PC-3 (cell line): ENCODE results near the gene CCNL1. TPM values are rescaled to one million over a fixed set of nuclear protein-coding genes. Genes with fewer than 3 reads are reported as not detected.

Experiments used
- ATAC-seq: fragments of 200-7000 bp; cut with Tn5 transposase; 2 replicates; pipeline ENCODE4 v1.9.1; 2020; ENCODE audit warnings: mild to moderate bottlenecking, moderate library complexity
- BruUV-seq: library from RNA; stranded (reverse); fragments of 400-500 nt; replicated peaks from 2 replicates; lab custom pipeline; 2021; lab: Mats Ljungman, UMichigan
- CTCF ChIA-PET: fragments of 300-600 bp; sonication (Branson Sonifier 250); formaldehyde crosslinking; loops from one replicate; lab custom pipeline; 2022; ENCODE audit warnings: antibody characterized with exemption; lab: Charles Lee
- POLR2A ChIA-PET: fragments of 300-600 bp; sonication (Branson Sonifier 250); formaldehyde crosslinking; loops from one replicate; lab custom pipeline; 2022; ENCODE audit warnings: antibody characterized with exemption; ENCODE audit not compliant: unreplicated experiment; lab: Charles Lee
- DNase-seq: peaks from one replicate; pipeline ENCODE4 v3.0.0-alpha.2; 2015
- H2AFZ ChIP-seq: fragments of 300-600 bp; sonication (generic); 2 replicates; pipeline ENCODE4 v1.6.0; 2016; ENCODE audit warnings: antibody characterized with exemption, low read length
- H3F3A ChIP-seq: fragments of 300-600 bp; sonication (generic); one replicate; pipeline ENCODE4 v1.6.0; 2017; ENCODE audit warnings: antibody characterized with exemption, low read length, control low read depth, mild to moderate bottlenecking; ENCODE audit not compliant: unreplicated experiment
- H3K27ac ChIP-seq: fragments of 300-600 bp; sonication (generic); 2 replicates; pipeline ENCODE4 v1.5.1; 2016; ENCODE audit warnings: mild to moderate bottlenecking, low read length
- H3K27me3 ChIP-seq: fragments of 300-600 bp; sonication (generic); 2 replicates; pipeline ENCODE4 v1.6.1; 2016; ENCODE audit warnings: low read length, mixed read lengths
- H3K36me3 ChIP-seq: fragments of 300-600 bp; sonication (generic); 2 replicates; pipeline ENCODE4 v1.6.1; 2016; ENCODE audit warnings: low read depth, mixed run types, low read length, mixed read lengths
- H3K4me1 ChIP-seq: fragments of 300-600 bp; sonication (generic); 2 replicates; pipeline ENCODE4 v1.5.1; 2016; ENCODE audit warnings: low read length; ENCODE audit not compliant: insufficient read depth
- H3K4me2 ChIP-seq: fragments of 300-600 bp; sonication (generic); 2 replicates; pipeline ENCODE4 v1.6.0; 2016; ENCODE audit warnings: low read length
- H3K4me3 ChIP-seq: fragments of 300-600 bp; sonication (generic); 2 replicates; pipeline ENCODE4 v1.5.1; 2016; ENCODE audit warnings: mild to moderate bottlenecking, low read length, mixed read lengths
- H3K79me2 ChIP-seq: fragments of 300-600 bp; sonication (generic); 2 replicates; pipeline ENCODE4 v1.6.1; 2017; ENCODE audit warnings: low read length, mixed read lengths
- H3K9ac ChIP-seq: fragments of 300-600 bp; sonication (generic); 2 replicates; pipeline ENCODE4 v1.6.0; 2016; ENCODE audit warnings: mild to moderate bottlenecking, low read length
- H3K9me2 ChIP-seq: fragments of 300-600 bp; sonication (generic); replicated peaks from 2 replicates; pipeline ENCODE4 v1.6.1; 2016; ENCODE audit warnings: mixed run types, low read length, mixed read lengths
- H3K9me3 ChIP-seq: fragments of 300-600 bp; sonication (generic); 2 replicates; pipeline ENCODE4 v1.6.1; 2016; ENCODE audit warnings: low read length, mixed read lengths
- H4K20me1 ChIP-seq: fragments of 300-600 bp; sonication (generic); 2 replicates; pipeline ENCODE4 v1.6.1; 2016; ENCODE audit warnings: low read length, mixed read lengths
- EZH2 ChIP-seq: fragments of 300-600 bp; sonication (generic); IDR thresholded peaks from one replicate; pipeline ENCODE4 v1.6.1; 2017; ENCODE audit warnings: antibody characterized with exemption, mild to moderate bottlenecking, low read length; ENCODE audit not compliant: unreplicated experiment
- EZH2phosphoT487 ChIP-seq: fragments of 300-600 bp; sonication (generic); IDR thresholded peaks from 2 replicates; pipeline ENCODE4 v1.6.1; 2018; ENCODE audit warnings: mild to moderate bottlenecking, antibody characterized with exemption, low read length, borderline replicate concordance
- intact Hi-C: fragments of 100-400 bp; cut with micrococcal nuclease; formaldehyde crosslinking; loops from 2 replicates; pipeline ENCODE4 v1.9.0; 2023
- total RNA-seq: library from RNA; depleted of rRNA; stranded (reverse); fragments of >200 nt; gene quantifications from 2 replicates; pipeline ENCODE4 v1.2.3, GENCODE V29; 2014
- TF ChIP-seq, protein P1 (sequence below): fragments of 300-600 bp; sonication (generic); conservative IDR thresholded peaks from 2 replicates; pipeline ENCODE4 v1.5.1; 2017; ENCODE audit warnings: antibody characterized with exemption, low read depth, mild to moderate bottlenecking, low read length

The CCNL1 gene
- total RNA-seq, 1 experiment from 2014 or later = 231 TPM

DNA sequence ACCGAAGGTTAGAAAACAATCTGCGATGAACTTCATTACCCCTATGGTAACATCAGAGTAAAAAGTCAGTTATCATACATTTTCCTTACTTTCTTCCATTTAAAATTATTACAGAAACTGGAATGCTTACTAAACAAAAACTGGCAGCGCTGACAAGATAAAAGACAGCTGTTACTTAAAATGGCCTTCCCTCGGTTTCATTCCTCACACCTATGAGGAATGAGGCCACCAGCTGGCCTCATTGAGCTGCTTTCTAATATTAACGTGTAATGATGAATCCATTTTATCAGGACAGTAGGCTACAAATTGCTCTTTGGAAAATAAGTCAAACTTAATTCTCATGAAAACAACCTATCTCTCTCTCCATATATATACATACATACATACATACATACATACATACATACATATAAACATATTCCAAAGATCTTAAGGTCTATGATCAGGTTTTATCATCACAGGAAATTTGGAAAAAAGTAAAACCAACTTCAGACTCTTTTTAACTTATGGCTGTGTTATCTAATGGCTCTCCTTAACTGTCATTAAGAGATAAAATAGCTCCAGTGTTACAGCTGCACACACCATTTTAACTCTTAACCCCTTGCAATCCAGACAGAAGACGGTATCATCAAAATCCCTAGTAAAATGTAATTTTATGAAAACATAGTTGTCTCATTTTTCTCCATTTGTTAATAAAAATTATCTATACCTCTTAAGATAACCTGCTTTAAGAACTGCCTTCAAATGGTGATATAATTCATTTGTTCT lies 5.2 kb downstream of the CCNL1 start:
- H3K79me2 ChIP-seq = peaks cover 85% of the 10 kb centered on the region
- ChIA-PET POLR2A (interaction anchor here (0.6 to 0.7 kb wide), 3 partner anchors 25 to 62 kb away, joined by 3 to 5 read pairs (median 3); no protein-coding TSS in a partner anchor), CTCF (no interaction called here)
- H3K4me2 ChIP-seq = peak overlapping the region; percentile 94
- BruUV-seq = no TSS peak
- peaks cover 95% of the 10 kb centered on the region for H4K20me1 ChIP-seq
- H3K27me3 ChIP-seq = no peaks in the 10 kb centered on the region
- H3F3A ChIP-seq = peaks cover 9% of the 10 kb centered on the region
- no peak overlapping the region for H3K9ac ChIP-seq
- H3K9me3 ChIP-seq = no peaks in the 10 kb centered on the region
- H3K27ac ChIP-seq = no peak overlapping the region
- no peaks in the 10 kb centered on the region for H3K9me2 ChIP-seq
- intact Hi-C loops = no loop called here
- H3K4me1 ChIP-seq = peaks cover 37% of the 10 kb centered on the region
- peaks cover 95% of the 10 kb centered on the region for H3K36me3 ChIP-seq
- peak overlapping the region; percentile 92 for H3K4me3 ChIP-seq
- no peak overlapping the region for H2AFZ ChIP-seq
- ATAC-seq (no peak), DNase-seq (no peak)
- TF ChIP-seq EZH2phosphoT487 = no peak
- TF ChIP-seq, protein P1, sequence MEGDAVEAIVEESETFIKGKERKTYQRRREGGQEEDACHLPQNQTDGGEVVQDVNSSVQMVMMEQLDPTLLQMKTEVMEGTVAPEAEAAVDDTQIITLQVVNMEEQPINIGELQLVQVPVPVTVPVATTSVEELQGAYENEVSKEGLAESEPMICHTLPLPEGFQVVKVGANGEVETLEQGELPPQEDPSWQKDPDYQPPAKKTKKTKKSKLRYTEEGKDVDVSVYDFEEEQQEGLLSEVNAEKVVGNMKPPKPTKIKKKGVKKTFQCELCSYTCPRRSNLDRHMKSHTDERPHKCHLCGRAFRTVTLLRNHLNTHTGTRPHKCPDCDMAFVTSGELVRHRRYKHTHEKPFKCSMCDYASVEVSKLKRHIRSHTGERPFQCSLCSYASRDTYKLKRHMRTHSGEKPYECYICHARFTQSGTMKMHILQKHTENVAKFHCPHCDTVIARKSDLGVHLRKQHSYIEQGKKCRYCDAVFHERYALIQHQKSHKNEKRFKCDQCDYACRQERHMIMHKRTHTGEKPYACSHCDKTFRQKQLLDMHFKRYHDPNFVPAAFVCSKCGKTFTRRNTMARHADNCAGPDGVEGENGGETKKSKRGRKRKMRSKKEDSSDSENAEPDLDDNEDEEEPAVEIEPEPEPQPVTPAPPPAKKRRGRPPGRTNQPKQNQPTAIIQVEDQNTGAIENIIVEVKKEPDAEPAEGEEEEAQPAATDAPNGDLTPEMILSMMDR = no peak
- no peak for TF ChIP-seq EZH2

DNA sequence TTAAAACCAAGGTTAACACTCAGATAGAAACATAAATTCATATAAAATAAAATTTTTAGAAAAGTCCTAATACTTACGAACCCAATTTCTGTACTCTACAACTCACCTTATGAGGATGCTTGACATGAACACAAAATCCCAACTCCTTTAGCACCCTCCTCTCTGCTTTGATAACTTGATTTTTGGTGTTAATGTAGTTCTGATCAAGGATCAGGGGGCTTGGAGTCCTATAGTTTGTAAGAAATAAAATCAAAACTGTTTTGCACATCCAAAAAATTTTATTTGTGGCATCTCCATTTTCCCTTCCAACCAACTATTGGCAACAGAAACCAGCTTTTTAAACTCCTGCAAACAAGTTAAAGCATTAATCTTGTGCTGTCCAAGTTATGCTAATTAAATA lies 7.0 kb downstream of the CCNL1 start:
- POLR2A ChIA-PET = no interaction called here
- CTCF ChIA-PET = no interaction called here
- Histone ChIP-seq H3F3A (peaks cover 15% of the 10 kb centered on the region), H3K9me3 (no peaks in the 10 kb centered on the region), H3K9me2 (no peaks in the 10 kb centered on the region), H3K79me2 (peaks cover 66% of the 10 kb centered on the region), H4K20me1 (peaks cover 91% of the 10 kb centered on the region), H3K27me3 (no peaks in the 10 kb centered on the region), H3K4me3 (no peak overlapping the region), H3K9ac (no peak overlapping the region), H3K27ac (no peak overlapping the region), H2AFZ (no peak overlapping the region), H3K4me1 (peaks cover 34% of the 10 kb centered on the region), H3K36me3 (peaks cover 100% of the 10 kb centered on the region), H3K4me2 (no peak overlapping the region)
- ATAC-seq = no peak
- intact Hi-C loops = no loop called here
- no peak for DNase-seq
- TF ChIP-seq, protein P1 = no peak
- TF ChIP-seq EZH2phosphoT487 = no peak
- TF ChIP-seq EZH2 = no peak
- BruUV-seq = no TSS peak

DNA sequence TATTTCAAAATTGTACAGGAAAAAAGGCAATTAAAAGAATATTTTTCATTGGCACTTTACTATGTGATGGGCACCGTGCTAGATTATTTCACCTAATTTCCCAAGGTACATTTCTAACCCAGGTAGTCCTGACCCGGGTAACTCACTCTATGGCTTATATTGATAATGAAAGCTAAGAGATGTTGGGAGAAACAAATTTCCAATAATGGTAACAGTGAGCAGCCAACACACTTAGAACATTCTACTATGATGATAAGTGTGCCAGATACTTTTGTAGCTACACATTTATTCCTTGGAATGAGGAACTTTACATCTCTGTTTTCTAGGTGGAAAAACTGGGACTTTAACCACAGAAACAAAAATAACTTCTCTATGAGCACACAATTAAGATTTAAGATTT lies 7.5 kb downstream of the CCNL1 start:
- Histone ChIP-seq H3F3A (peaks cover 15% of the 10 kb centered on the region), H3K9ac (no peak overlapping the region), H3K4me3 (no peak overlapping the region), H3K36me3 (peaks cover 99% of the 10 kb centered on the region), H3K9me2 (no peaks in the 10 kb centered on the region), H3K27ac (no peak overlapping the region), H2AFZ (no peak overlapping the region), H4K20me1 (peaks cover 86% of the 10 kb centered on the region), H3K27me3 (no peaks in the 10 kb centered on the region), H3K9me3 (no peaks in the 10 kb centered on the region), H3K79me2 (peaks cover 62% of the 10 kb centered on the region), H3K4me1 (peaks cover 29% of the 10 kb centered on the region), H3K4me2 (no peak overlapping the region)
- CTCF ChIA-PET = no interaction called here
- TF ChIP-seq, protein P1 = no peak
- TF ChIP-seq EZH2phosphoT487 = no peak
- no peak for TF ChIP-seq EZH2
- POLR2A ChIA-PET = no interaction called here
- intact Hi-C loops = no loop called here
- ATAC-seq (no peak), DNase-seq (no peak)
- no TSS peak for BruUV-seq
